ENCODE results near the gene HNRNPAB. TPM values are rescaled to one million over a fixed set of nuclear protein-coding genes. Genes with fewer than 3 reads are reported as not detected.

The HNRNPAB gene
- total and polyA plus RNA-seq, 9 donors: 29.8 to 125 (median 100) TPM

DNA sequence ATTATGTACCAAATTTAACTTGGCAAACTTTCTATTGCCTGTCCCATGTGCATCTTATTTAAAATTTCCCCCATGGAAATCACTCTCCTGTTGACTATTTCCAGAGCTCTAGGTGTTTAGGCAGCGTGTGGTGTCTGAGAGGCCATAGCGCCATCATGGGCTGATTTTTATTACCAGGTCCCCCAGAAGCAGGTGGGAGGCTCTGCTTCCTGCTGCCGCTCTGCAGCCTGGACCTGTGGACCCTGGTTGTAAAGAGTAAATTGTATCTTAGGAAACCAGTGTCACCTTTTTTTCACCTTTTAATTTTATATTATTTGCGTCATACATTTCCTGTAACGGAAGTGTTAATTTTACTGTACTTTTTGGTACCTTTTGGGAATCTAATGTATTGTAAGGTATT is 6.4 kb downstream of the HNRNPAB start:
- Histone ChIP-seq H3K4me1 (ENCODE audit: control insufficient read depth, insufficient read depth, low read length) (peaks cover 22% of the 10 kb centered on the region), H3K27me3 (ENCODE audit: control insufficient read depth, insufficient read depth, low read length) (no peaks in the 10 kb centered on the region), H3K36me3 (ENCODE audit: control insufficient read depth, insufficient read depth, low read length) (peaks cover 98% of the 10 kb centered on the region), H3K9me3 (replicated peaks; ENCODE audit: control insufficient read depth, low read depth, low read length) (no peaks in the 10 kb centered on the region), H3K27ac (ENCODE audit: low read length) (no peak overlapping the region), H3K4me3 (ENCODE audit: low read length) (no peak overlapping the region)
- 100% methylated on average over 1 of the region's 5 CpGs for WGBS (ENCODE audit: insufficient coverage)
- no peak for DNase-seq

GRCh38 chr5:178211095-178212048 is 7.0 kb downstream of the HNRNPAB start:
- no peak overlapping the region for H3K4me3 ChIP-seq (ENCODE audit: low read length)
- no peaks in the 10 kb centered on the region for H3K9me3 ChIP-seq (replicated peaks; ENCODE audit: control insufficient read depth, low read depth, low read length)
- H3K36me3 ChIP-seq (ENCODE audit: control insufficient read depth, insufficient read depth, low read length): peaks cover 98% of the 10 kb centered on the region
- peaks cover 15% of the 10 kb centered on the region for H3K4me1 ChIP-seq (ENCODE audit: control insufficient read depth, insufficient read depth, low read length)
- DNase-seq: no peak
- WGBS (ENCODE audit: insufficient coverage): 76% methylated on average over 6 of the region's 8 CpGs
- no peaks in the 10 kb centered on the region for H3K27me3 ChIP-seq (ENCODE audit: control insufficient read depth, insufficient read depth, low read length)
- H3K27ac ChIP-seq (ENCODE audit: low read length): no peak overlapping the region

DNA sequence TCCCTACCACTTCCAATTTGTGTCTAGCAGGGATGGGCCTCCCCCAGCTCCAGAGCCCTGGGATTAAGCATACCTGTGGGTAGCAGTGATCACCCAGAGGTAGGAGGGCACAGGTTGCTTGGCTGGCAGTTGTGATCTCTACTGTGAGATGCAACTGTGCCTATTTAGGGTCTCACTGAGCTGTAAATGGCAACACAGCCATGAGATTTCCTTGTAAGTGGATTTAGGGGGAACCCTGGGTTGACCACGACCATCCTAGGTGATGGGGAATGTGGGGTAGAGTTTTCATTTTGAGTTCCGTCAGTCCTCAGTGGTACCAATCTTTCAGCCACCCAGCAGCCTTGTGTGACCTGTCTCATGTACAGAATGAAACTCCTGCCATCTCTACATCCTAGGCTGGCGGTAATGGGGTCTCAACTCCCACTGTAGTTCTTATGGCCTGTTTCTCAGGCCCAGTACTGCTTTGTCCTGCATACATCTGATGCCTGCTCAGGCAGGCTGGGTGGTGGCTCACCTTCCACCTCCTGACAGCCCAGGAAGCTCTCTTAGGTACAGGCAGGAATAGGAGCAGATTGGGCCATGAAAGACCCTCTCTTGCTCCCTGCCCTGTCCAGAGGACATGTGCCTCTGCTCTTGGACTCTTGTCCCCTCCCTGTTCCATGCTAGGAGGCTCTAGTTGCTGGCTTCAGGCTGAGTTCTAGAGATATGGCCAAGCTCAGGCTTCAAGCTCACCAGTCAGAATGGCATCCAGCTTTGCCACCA is 8.1 kb downstream of the HNRNPAB start:
- peaks cover 93% of the 10 kb centered on the region for H3K36me3 ChIP-seq (ENCODE audit: control insufficient read depth, insufficient read depth, low read length)
- no peak overlapping the region for H3K27ac ChIP-seq (ENCODE audit: low read length)
- H3K4me3 ChIP-seq (ENCODE audit: low read length): no peak overlapping the region
- peaks cover 6% of the 10 kb centered on the region for H3K4me1 ChIP-seq (ENCODE audit: control insufficient read depth, insufficient read depth, low read length)
- 100% methylated on average over 1 of the region's 3 CpGs for WGBS (ENCODE audit: insufficient coverage)
- H3K9me3 ChIP-seq (replicated peaks; ENCODE audit: control insufficient read depth, low read depth, low read length): no peaks in the 10 kb centered on the region
- H3K27me3 ChIP-seq (ENCODE audit: control insufficient read depth, insufficient read depth, low read length): no peaks in the 10 kb centered on the region
- DNase-seq: no peak

DNA sequence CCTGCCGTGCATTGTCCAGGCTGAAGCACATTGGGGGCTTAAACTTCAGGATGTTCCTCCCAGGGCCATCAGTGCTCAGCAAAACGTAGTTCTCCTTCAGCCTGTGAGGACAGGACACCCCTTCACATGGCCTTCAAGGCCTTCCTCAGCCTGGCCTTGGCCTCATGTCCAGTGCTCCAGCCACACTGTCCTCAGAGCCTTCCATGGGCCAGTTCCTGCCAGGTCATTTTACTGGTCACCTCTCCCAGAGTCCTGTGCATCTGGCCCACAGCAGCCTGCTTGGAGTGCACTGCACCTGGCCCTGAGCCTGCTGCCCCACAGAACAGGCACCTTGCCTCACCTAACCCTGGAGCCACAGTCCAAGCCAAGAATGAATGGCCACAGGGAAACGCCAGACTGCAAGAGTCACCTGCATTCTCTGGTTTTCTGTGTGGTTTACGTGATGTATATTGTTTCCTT is 8.7 kb downstream of the HNRNPAB start:
- Histone ChIP-seq H3K27ac (ENCODE audit: low read length) (no peak overlapping the region), H3K36me3 (ENCODE audit: control insufficient read depth, insufficient read depth, low read length) (peaks cover 87% of the 10 kb centered on the region), H3K9me3 (replicated peaks; ENCODE audit: control insufficient read depth, low read depth, low read length) (no peaks in the 10 kb centered on the region), H3K4me3 (ENCODE audit: low read length) (no peak overlapping the region), H3K27me3 (ENCODE audit: control insufficient read depth, insufficient read depth, low read length) (no peaks in the 10 kb centered on the region), H3K4me1 (ENCODE audit: control insufficient read depth, insufficient read depth, low read length) (peaks cover 2% of the 10 kb centered on the region)
- WGBS (ENCODE audit: insufficient coverage): 74% methylated on average over 2 of the region's 4 CpGs
- DNase-seq: no peak

DNA sequence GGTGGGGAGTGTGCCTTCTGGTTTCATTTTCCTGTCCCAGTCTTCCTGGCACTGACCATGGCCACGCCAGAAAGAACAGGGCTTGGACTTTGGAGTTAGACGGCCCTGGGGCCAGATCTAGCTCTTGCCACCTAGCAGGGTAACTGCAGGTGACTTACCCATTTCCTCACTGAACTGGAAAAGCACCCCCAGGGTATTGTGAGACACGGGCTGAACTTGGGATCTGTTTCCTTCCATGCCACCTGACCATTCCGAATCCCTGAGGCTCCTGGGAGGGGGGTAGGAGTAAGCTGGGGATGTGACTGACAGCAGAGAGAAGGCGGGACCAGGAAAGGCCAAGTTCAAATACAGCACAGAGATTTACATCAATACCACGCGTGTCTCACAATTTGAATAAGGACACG is 9.4 kb downstream of the HNRNPAB start:
- Histone ChIP-seq H3K36me3 (ENCODE audit: control insufficient read depth, insufficient read depth, low read length) (peaks cover 85% of the 10 kb centered on the region), H3K4me3 (ENCODE audit: low read length) (no peak overlapping the region), H3K9me3 (replicated peaks; ENCODE audit: control insufficient read depth, low read depth, low read length) (no peaks in the 10 kb centered on the region), H3K4me1 (ENCODE audit: control insufficient read depth, insufficient read depth, low read length) (no peaks in the 10 kb centered on the region), H3K27ac (ENCODE audit: low read length) (no peak overlapping the region), H3K27me3 (ENCODE audit: control insufficient read depth, insufficient read depth, low read length) (no peaks in the 10 kb centered on the region)
- no peak for DNase-seq
- 73% methylated on average over 3 of the region's 8 CpGs for WGBS (ENCODE audit: insufficient coverage)

DNA sequence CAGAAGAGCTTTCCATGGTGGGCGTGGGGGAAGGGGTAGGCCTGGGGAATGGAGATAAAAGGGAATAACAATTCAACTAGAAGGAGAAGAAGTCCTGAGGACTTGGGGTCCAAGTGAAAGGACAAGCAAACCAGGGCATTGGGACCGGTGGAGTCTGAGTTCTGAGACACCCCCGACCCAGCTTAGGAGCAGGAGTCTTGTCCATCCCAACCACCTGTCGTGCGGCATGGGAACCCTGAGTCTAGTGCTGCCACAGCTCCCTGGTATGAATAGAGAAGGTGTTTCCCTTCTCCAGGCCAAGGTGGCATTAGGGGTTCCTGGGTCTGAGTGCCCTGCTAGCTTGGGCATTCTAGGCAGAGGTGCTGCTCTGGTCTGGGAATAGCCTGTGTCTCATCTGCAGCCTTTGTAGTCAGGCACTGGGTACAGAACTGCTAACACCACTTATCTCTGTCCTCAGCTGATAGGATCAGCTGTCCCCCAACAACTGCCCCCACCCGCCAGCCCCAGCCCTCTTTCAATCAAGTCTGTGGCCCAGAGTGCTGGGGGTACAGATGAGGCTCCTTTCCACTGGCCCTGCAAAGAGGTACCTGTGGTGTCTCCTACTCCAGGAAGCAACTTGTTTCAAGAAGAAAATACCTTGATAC is 9.9 kb downstream of the HNRNPAB start:
- H3K4me3 ChIP-seq (ENCODE audit: low read length): no peak overlapping the region
- H3K27me3 ChIP-seq (ENCODE audit: control insufficient read depth, insufficient read depth, low read length): no peaks in the 10 kb centered on the region
- peaks cover 79% of the 10 kb centered on the region for H3K36me3 ChIP-seq (ENCODE audit: control insufficient read depth, insufficient read depth, low read length)
- no peak for DNase-seq
- WGBS (ENCODE audit: insufficient coverage): 87% methylated on average over 3 of the region's 6 CpGs
- H3K4me1 ChIP-seq (ENCODE audit: control insufficient read depth, insufficient read depth, low read length): no peaks in the 10 kb centered on the region
- no peak overlapping the region for H3K27ac ChIP-seq (ENCODE audit: low read length)
- H3K9me3 ChIP-seq (replicated peaks; ENCODE audit: control insufficient read depth, low read depth, low read length): no peaks in the 10 kb centered on the region

- H3K9me3 ChIP-seq (replicated peaks; ENCODE audit: control insufficient read depth, low read depth, low read length): no peaks in the 10 kb centered on the region
- H3K27ac ChIP-seq (ENCODE audit: low read length): no peak overlapping the region
- 78% methylated on average over 7 of the region's 13 CpGs for WGBS (ENCODE audit: insufficient coverage)
- no peaks in the 10 kb centered on the region for H3K4me1 ChIP-seq (ENCODE audit: control insufficient read depth, insufficient read depth, low read length)
- H3K27me3 ChIP-seq (ENCODE audit: control insufficient read depth, insufficient read depth, low read length): no peaks in the 10 kb centered on the region
- peaks cover 68% of the 10 kb centered on the region for H3K36me3 ChIP-seq (ENCODE audit: control insufficient read depth, insufficient read depth, low read length)
- H3K4me3 ChIP-seq (ENCODE audit: low read length): no peak overlapping the region
- DNase-seq: no peak
Measured at GRCh38 chr5:178215280-178216002, 11.1 kb downstream of the HNRNPAB start.

DNA sequence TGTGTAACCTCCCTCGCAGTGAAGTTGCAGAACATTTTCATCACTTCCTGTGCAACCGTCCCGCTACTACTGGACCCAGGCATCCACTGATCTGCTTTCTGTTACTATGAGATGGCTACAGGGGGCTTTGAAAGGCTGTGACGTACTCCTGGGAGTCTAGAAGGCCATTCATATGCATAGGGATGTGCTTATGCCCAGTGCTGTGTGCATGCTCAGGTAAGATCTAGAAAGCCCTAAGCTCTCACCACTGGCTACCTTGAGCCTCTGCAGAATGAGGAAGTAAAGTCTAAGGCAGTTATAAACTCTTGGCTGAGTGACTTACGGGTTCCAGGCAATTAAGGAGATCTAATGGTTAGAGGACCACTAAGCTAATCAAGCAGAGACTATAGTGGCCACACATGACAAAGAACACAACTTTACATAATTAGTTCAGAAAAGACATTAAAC is 11.8 kb downstream of the HNRNPAB start:
- Histone ChIP-seq H3K27me3 (ENCODE audit: control insufficient read depth, insufficient read depth, low read length) (no peaks in the 10 kb centered on the region), H3K27ac (ENCODE audit: low read length) (no peak overlapping the region), H3K9me3 (replicated peaks; ENCODE audit: control insufficient read depth, low read depth, low read length) (no peaks in the 10 kb centered on the region), H3K4me3 (ENCODE audit: low read length) (no peak overlapping the region), H3K4me1 (ENCODE audit: control insufficient read depth, insufficient read depth, low read length) (peaks cover 1% of the 10 kb centered on the region), H3K36me3 (ENCODE audit: control insufficient read depth, insufficient read depth, low read length) (peaks cover 67% of the 10 kb centered on the region)
- no peak for DNase-seq
- WGBS (ENCODE audit: insufficient coverage): no CpG with 5 or more reads among the region's 5 CpGs

GRCh38 chr5:178216779-178217178 is 12.4 kb downstream of the HNRNPAB start:
- no peak for DNase-seq
- no peak overlapping the region for H3K27ac ChIP-seq (ENCODE audit: low read length)
- peaks cover 6% of the 10 kb centered on the region for H3K4me1 ChIP-seq (ENCODE audit: control insufficient read depth, insufficient read depth, low read length)
- no peaks in the 10 kb centered on the region for H3K9me3 ChIP-seq (replicated peaks; ENCODE audit: control insufficient read depth, low read depth, low read length)
- WGBS (ENCODE audit: insufficient coverage): 83% methylated on average over 1 of the region's 3 CpGs
- H3K4me3 ChIP-seq (ENCODE audit: low read length): no peak overlapping the region
- no peaks in the 10 kb centered on the region for H3K27me3 ChIP-seq (ENCODE audit: control insufficient read depth, insufficient read depth, low read length)
- H3K36me3 ChIP-seq (ENCODE audit: control insufficient read depth, insufficient read depth, low read length): peaks cover 67% of the 10 kb centered on the region
